GM10248 (cell line): Measurements from ENCODE around the gene TMC3.

Experiments used
- CTCF ChIA-PET: fragments of 300-600 bp; sonication (Branson Sonifier 250); formaldehyde crosslinking; extraction: SDS; loops from one replicate; lab custom pipeline; 2021; ENCODE audit warnings: antibody characterized with exemption; lab: Yijun Ruan, JAX
- POLR2A ChIA-PET: fragments of 350-650 bp; sonication (Branson Sonifier 250); formaldehyde crosslinking; extraction: SDS; loops from one replicate; lab custom pipeline; 2020; ENCODE audit warnings: antibody characterized with exemption; lab: Yijun Ruan, JAX
- DNase-seq: peaks from one replicate; pipeline ENCODE4 v3.0.0; 2012; ENCODE audit errors: extremely low spot score
- TF ChIP-seq, protein P1 (sequence below): IDR thresholded peaks from 2 replicates; pipeline ENCODE4 v1.5.1; 2012; ENCODE audit warnings: mild to moderate bottlenecking, low read depth; ENCODE audit errors: extremely low read depth, missing control alignments, control extremely low read depth

The TMC3 gene

DNA sequence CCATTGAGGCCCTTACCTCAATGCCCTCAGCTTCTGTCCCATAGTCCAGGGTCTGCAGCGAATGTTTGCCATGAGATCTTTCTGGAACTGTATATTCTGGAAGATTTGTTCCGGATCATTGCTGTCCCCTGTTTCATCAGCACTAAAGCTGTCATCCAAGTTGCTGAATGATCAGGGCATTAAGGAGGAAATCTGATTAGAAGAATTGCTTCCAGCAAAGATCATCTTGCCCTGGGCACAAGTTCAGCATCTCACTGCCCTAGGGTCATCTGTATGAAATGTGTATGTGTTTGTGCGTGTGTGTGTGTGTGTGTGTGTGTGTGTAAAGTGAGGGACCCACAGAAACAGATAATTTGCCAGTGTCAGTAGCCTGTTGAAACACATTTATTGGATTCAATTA, 1.4 kb downstream of the TMC3 start:
- TF ChIP-seq, protein P1, sequence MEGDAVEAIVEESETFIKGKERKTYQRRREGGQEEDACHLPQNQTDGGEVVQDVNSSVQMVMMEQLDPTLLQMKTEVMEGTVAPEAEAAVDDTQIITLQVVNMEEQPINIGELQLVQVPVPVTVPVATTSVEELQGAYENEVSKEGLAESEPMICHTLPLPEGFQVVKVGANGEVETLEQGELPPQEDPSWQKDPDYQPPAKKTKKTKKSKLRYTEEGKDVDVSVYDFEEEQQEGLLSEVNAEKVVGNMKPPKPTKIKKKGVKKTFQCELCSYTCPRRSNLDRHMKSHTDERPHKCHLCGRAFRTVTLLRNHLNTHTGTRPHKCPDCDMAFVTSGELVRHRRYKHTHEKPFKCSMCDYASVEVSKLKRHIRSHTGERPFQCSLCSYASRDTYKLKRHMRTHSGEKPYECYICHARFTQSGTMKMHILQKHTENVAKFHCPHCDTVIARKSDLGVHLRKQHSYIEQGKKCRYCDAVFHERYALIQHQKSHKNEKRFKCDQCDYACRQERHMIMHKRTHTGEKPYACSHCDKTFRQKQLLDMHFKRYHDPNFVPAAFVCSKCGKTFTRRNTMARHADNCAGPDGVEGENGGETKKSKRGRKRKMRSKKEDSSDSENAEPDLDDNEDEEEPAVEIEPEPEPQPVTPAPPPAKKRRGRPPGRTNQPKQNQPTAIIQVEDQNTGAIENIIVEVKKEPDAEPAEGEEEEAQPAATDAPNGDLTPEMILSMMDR, result no peak
- ChIA-PET POLR2A (no interaction called here), CTCF (interaction anchor here (0.8 to 2.0 kb wide), 5 partner anchors 19 to 228 kb away, joined by 3 to 6 read pairs (median 3); no protein-coding TSS in a partner anchor)
- DNase-seq, result no peak

DNA sequence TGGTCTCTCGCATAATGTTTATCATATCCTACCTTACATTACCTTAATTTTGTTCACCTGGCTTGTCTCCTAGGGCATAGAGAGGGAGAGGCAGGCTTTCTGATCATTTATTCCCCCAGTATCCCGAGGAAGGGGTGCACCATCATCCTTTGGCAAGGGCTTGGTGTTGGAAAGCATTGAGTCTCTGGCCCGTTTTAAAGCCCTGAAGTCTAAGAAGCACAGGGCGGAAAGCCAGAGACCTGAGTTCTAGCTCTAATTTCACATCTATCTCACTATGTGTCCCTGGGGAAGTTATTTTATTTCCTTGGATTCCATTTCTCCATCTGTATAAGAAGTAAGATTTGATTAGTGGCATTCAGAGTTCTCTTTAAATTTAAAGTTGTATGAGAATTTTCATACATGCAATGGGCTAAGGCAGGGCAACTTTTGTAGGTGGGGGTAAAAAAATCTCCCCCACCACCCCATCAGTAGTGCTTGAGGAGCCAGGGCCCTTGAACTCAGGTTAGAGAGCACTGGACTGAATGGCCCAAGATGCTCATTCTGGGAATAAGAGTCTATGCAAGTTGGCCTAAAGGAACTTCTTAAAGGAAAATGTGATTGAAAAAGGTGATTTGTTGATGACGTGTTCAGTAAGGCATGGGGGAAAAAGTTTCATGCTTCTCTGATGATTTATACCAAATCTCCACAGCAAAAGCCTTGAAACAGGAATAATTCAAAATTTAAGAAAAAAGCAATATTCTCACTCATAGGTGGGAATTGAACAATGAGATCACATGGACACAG, 10.1 kb downstream of the TMC3 start:
- CTCF ChIA-PET, result no interaction called here
- TF ChIP-seq, protein P1, result no peak
- DNase-seq, result no peak
- POLR2A ChIA-PET, result no interaction called here

DNA sequence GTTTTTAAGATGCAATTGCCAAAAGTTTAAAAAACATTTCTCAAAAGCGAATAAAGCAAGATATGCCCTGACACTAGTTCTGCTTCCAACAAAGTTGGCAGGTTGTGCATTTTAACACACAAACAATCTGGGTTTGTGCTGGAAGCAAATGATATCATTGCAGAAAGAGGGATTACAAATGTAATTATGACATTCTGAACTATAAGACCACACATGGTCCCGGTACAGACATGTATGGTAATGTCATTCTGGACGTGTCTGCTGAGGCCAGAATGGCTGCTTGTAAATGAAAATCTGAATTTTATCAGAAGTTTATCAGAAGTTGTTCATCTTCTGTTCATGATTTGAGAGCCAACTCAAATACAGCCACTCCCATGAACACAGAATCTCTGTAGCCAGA, 10.7 kb downstream of the TMC3 start:
- ChIA-PET CTCF (no interaction called here), POLR2A (no interaction called here)
- DNase-seq, result no peak
- TF ChIP-seq, protein P1, result no peak

DNA sequence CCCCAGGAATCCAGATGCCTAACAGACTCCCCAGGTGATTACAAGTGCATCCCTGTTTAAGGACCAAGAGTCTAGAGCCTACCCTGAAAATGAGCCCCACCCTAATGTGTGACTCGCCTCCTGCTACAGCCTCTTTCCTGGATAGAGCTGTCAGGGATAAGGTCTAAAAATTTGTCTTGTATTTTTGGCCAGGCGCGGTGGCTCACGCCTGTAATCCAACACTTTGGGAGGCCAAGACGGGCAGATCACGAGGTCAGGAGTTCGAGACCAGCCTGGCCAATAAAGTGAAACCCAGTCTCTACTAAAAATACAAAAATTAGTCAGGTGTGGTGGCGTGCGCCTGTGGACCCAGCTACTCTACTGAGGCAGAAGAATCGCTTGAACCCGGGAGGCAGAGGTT, 11.2 kb downstream of the TMC3 start:
- POLR2A ChIA-PET, result no interaction called here
- DNase-seq, result no peak
- TF ChIP-seq, protein P1, result no peak
- CTCF ChIA-PET, result no interaction called here

DNA sequence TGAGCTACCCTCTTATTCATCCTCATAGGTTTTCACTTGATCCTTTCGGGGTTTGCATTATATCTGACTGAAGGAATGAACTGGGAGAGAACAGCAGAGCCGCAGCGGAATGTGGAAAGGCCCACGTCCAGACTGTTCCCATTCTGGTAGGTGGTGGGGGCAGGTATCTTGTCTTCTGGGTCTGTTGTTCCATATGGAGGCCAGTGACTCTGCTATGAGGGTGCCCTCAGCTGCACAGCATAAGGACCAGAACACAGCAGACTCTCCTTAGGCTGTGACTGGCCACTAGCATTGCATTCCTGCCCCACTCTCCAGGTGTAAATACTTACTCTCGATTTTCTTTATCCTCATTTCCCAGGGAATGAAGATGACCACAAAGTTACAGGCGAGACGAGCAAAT, 12.1 kb downstream of the TMC3 start:
- no peak for DNase-seq
- TF ChIP-seq, protein P1, result no peak
- ChIA-PET CTCF (interaction anchor here (2.4 kb wide), 1 partner anchor 96 kb away, joined by 9 read pairs; no protein-coding TSS in a partner anchor), POLR2A (no interaction called here)

DNA sequence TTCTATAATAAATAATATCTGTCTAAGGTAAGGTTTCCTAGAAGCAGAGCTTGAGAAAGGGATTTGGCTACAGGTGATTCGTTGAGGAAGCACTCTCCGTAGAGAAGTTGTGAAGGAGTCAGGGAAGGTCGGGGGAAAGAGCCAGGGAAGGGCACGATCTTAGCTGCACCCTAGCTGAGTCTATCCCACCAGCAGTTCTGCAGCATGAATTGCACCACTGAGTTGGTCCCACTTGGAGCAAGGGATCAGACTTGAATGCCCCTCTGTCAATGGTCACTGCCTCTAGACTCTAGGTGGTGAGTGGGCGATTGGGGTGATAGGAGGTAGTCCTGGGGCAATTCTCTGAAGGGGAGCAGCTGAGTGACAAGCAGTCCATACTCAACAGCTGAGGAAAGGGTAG, 13.5 kb downstream of the TMC3 start:
- ChIA-PET POLR2A (no interaction called here), CTCF (interaction anchor here (2.4 kb wide), 1 partner anchor 95 kb away, joined by 9 read pairs; no protein-coding TSS in a partner anchor)
- DNase-seq, result no peak
- TF ChIP-seq, protein P1, result no peak
